GM18526 (cell line): ENCODE data around the gene SLC38A8.

Experiments
- POLR2A ChIP-seq: IDR thresholded peaks from 3 replicates; pipeline ENCODE4 v1.6.1; 2011; ENCODE audit not compliant: insufficient read length; ENCODE audit errors: extremely low read depth

SLC38A8 gene

GRCh38 chr16:83965444-83966152 lies 77.0 kb downstream of the SLC38A8 start:
- no peak for TF ChIP-seq POLR2A

- no peak for TF ChIP-seq POLR2A
Measured at GRCh38 chr16:83964684-83965443, 77.7 kb downstream of the SLC38A8 start.

- no peak for TF ChIP-seq POLR2A
Measured at GRCh38 chr16:83963277-83964119, 79.1 kb downstream of the SLC38A8 start.

- TF ChIP-seq POLR2A, result no peak
Measured at GRCh38 chr16:83961591-83961990, 81.0 kb downstream of the SLC38A8 start.

- no peak for TF ChIP-seq POLR2A
Measured at GRCh38 chr16:83960521-83961249, 81.9 kb downstream of the SLC38A8 start.
